ENCODE results near the gene FCRL2.
A peak's percentile ranks its signal among the peaks of the same experiment; 100 is the strongest.

Gene FCRL2

DNA sequence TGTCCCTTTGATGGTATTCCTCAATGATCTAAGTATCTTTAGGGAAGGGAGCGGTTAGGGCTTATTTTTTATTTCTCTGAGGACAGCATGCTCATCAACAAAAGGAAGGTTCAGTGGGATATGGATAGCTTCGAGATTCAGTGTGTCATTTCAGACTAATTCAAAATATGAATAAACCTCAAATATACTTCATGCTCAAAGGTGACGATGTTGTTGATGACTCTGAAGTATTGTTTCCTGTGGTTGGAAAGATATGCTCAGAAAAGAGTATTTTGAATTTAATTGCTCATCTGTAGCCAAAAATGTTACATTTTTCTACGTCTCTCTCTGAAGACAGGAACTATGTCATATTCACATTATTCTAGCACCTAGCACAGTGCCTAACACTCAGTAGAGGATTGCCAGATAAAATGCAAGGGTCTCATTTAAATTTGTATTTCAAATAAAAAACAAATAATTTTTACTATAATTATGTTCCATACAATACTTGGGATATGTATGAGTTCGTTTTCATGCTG, 74.6 kb downstream of the FCRL2 start:
- no peaks in the 10 kb centered on the region for H3K4me1 ChIP-seq (ENCODE audit: insufficient read depth, insufficient read length)
- H3K27me3 ChIP-seq (ENCODE audit: insufficient read depth, insufficient read length) = no peaks in the 10 kb centered on the region
- no peak for DNase-seq (ENCODE audit: low read depth, low spot score)
- no peaks in the 10 kb centered on the region for H3K9me3 ChIP-seq (ENCODE audit: insufficient read depth, low read length)
- no peak overlapping the region for H3K4me3 ChIP-seq (ENCODE audit: insufficient read length, low read depth)
- H3K9ac ChIP-seq (ENCODE audit: insufficient read length, low read depth) = no peak overlapping the region
- no peaks in the 10 kb centered on the region for H3K36me3 ChIP-seq (ENCODE audit: insufficient read depth, insufficient read length, low read length)
- no peak for TF ChIP-seq YY1 (IDR thresholded peaks at IDR 0.05; ENCODE audit: insufficient read depth, insufficient read length)
- TF ChIP-seq ZNF274 (IDR thresholded peaks at IDR 0.05; ENCODE audit: low read depth, low read length) = no peak
- TF ChIP-seq SUZ12 (IDR thresholded peaks at IDR 0.05; ENCODE audit: extremely low read depth, insufficient read depth, insufficient read length) = no peak

DNA sequence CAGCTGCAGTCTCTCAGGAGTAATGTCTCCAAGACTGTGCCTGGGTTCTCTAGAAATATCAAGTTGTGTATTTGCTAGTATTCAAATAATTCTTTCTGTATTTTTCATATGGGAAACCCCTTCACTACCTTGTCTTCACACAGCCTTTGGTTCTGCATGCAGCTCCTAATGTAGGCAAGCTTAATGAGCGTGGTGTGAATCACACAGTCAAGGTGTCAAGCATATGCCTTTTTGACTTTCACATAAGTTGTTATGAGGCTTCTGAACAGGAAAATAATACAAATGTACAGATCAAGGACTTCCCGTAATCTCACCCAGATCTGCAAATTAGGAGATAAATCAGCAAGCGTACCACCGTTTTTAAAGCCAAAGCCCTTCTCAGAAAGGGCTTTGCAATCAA, 76.2 kb downstream of the FCRL2 start, which contains the start of gene FCRL3:
FCRL3 (minus strand) TSS at position 38 of the 400 bp plus-strand sequence. CDS start 280 bp downstream, outside the sequence.
- no peaks in the 10 kb centered on the region for H3K9me3 ChIP-seq (ENCODE audit: insufficient read depth, low read length)
- H3K36me3 ChIP-seq (ENCODE audit: insufficient read depth, insufficient read length, low read length) = no peaks in the 10 kb centered on the region
- TF ChIP-seq ZNF274 (IDR thresholded peaks at IDR 0.05; ENCODE audit: low read depth, low read length) = no peak
- TF ChIP-seq SUZ12 (IDR thresholded peaks at IDR 0.05; ENCODE audit: extremely low read depth, insufficient read depth, insufficient read length) = no peak
- no peak for TF ChIP-seq YY1 (IDR thresholded peaks at IDR 0.05; ENCODE audit: insufficient read depth, insufficient read length)
- no peak within 1 kb of the TSS for H3K9ac ChIP-seq (ENCODE audit: insufficient read length, low read depth)
- H3K27me3 ChIP-seq (ENCODE audit: insufficient read depth, insufficient read length) = no peaks in the 10 kb centered on the region
- no peak for DNase-seq (ENCODE audit: low read depth, low spot score)
- no peaks in the 10 kb centered on the region for H3K4me1 ChIP-seq (ENCODE audit: insufficient read depth, insufficient read length)
- H3K4me3 ChIP-seq (ENCODE audit: insufficient read length, low read depth) = no peak within 1 kb of the TSS

DNA sequence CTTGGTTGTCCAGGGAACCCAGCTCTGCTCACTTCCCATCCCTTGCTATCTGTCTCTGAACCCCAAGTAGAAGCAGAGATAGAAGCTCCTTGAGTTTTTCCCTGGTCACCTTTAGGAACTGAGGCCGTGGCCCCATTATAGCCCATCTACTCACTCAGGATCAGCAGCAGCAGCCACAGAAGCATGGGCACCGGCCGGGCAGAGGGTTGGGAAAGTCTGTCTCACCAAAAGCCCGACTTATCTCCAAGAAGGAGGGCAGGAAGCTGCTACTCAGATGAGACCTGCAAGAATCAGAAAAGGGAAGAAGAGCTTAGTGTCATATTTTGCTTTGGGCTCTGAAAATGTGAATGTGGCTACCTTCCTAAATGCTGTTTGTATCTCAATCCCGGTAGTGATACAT, 76.6 kb downstream of the FCRL2 start:
- no peak for DNase-seq (ENCODE audit: low read depth, low spot score)
- Histone ChIP-seq H3K9me3 (ENCODE audit: insufficient read depth, low read length) (no peaks in the 10 kb centered on the region), H3K4me1 (ENCODE audit: insufficient read depth, insufficient read length) (no peaks in the 10 kb centered on the region), H3K9ac (ENCODE audit: insufficient read length, low read depth) (no peak overlapping the region), H3K36me3 (ENCODE audit: insufficient read depth, insufficient read length, low read length) (no peaks in the 10 kb centered on the region), H3K4me3 (ENCODE audit: insufficient read length, low read depth) (no peak overlapping the region), H3K27me3 (ENCODE audit: insufficient read depth, insufficient read length) (no peaks in the 10 kb centered on the region)
- TF ChIP-seq ZNF274 (IDR thresholded peaks at IDR 0.05; ENCODE audit: low read depth, low read length) = no peak
- no peak for TF ChIP-seq SUZ12 (IDR thresholded peaks at IDR 0.05; ENCODE audit: extremely low read depth, insufficient read depth, insufficient read length)
- no peak for TF ChIP-seq YY1 (IDR thresholded peaks at IDR 0.05; ENCODE audit: insufficient read depth, insufficient read length)

DNA sequence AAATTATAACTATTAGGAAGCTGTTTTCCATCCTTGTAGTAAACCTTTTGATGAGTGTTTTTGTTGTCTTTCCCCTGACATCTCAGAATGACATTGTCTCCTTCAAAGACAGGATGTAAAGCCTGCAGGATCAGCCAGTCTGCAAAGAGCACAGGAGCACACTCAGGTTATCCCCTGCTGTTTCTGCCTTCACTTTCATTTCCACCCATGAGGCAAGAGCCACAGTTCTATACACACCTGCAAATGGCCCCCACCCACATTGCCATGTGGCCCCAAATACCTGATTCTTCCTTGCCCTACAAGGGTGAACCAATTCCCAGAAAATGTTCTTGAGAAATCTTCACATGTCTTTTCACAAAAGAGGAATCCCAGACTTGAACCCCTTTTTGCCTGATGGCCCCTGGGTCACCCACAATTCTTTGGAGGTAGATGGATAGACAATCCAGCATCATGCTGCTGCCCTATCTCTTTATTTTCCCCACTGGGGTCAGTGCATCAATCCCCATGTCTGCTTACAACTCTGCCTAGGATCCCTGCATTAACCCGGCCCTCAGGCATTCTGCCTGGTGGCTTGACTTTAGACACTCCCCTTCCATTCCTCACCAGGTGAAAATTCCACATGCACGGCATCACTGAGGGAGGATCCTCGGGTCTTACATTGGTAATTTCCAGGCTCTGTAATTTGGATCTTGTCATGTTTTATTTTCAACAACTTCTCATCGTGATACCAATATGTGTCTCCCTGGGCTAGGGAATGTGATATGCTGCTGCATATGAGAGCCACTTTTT, 79.0 kb downstream of the FCRL2 start:
- Histone ChIP-seq H3K9ac (ENCODE audit: insufficient read length, low read depth) (no peak overlapping the region), H3K36me3 (ENCODE audit: insufficient read depth, insufficient read length, low read length) (no peaks in the 10 kb centered on the region), H3K9me3 (ENCODE audit: insufficient read depth, low read length) (no peaks in the 10 kb centered on the region), H3K4me3 (ENCODE audit: insufficient read length, low read depth) (no peak overlapping the region), H3K27me3 (ENCODE audit: insufficient read depth, insufficient read length) (no peaks in the 10 kb centered on the region), H3K4me1 (ENCODE audit: insufficient read depth, insufficient read length) (no peaks in the 10 kb centered on the region)
- peak; percentile 33 for DNase-seq (ENCODE audit: low read depth, low spot score)
- TF ChIP-seq SUZ12 (IDR thresholded peaks at IDR 0.05; ENCODE audit: extremely low read depth, insufficient read depth, insufficient read length) = no peak
- TF ChIP-seq YY1 (IDR thresholded peaks at IDR 0.05; ENCODE audit: insufficient read depth, insufficient read length) = no peak
- no peak for TF ChIP-seq ZNF274 (IDR thresholded peaks at IDR 0.05; ENCODE audit: low read depth, low read length)

DNA sequence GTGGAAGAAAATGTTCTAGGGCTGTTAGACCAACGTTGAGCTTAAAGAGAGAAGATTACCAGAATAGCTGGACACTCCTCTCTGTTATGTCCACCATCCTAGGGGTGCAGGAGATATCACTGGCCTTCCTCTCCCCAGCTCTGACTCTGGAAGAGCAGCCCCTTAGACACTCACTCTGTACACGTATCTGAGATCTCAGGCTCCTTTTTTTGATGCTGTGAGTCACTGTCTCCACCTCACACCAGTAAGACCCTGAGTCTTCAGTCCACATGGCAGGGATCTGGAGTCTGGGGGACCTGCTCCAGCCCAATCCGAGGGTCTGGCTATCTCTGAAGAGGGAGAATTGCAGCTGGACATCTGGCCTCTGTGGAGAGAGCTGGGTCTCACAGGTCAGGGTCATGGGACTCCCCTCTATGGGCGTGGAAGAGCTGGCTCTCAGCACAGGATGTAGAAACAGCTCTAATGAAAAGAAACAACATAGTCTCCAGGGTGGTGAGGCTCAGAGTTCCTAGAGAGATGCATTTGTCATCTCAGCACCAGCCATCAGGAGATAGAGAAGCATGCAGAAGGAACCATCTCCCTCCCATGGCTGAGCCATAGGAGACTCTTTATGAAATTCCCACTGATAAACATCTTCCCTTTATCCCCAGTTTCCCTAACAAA, 79.8 kb downstream of the FCRL2 start:
- no peak overlapping the region for H3K4me3 ChIP-seq (ENCODE audit: insufficient read length, low read depth)
- TF ChIP-seq YY1 (IDR thresholded peaks at IDR 0.05; ENCODE audit: insufficient read depth, insufficient read length) (no peak), ZNF274 (IDR thresholded peaks at IDR 0.05; ENCODE audit: low read depth, low read length) (no peak), SUZ12 (IDR thresholded peaks at IDR 0.05; ENCODE audit: extremely low read depth, insufficient read depth, insufficient read length) (no peak)
- H3K9ac ChIP-seq (ENCODE audit: insufficient read length, low read depth) = no peak overlapping the region
- H3K4me1 ChIP-seq (ENCODE audit: insufficient read depth, insufficient read length) = no peaks in the 10 kb centered on the region
- no peaks in the 10 kb centered on the region for H3K36me3 ChIP-seq (ENCODE audit: insufficient read depth, insufficient read length, low read length)
- no peaks in the 10 kb centered on the region for H3K27me3 ChIP-seq (ENCODE audit: insufficient read depth, insufficient read length)
- no peaks in the 10 kb centered on the region for H3K9me3 ChIP-seq (ENCODE audit: insufficient read depth, low read length)
- no peak for DNase-seq (ENCODE audit: low read depth, low spot score)

Data from NT2/D1 (cell line).